Stimulated activated CD4-positive, alpha-beta T cell treated with anti-CD3 and anti-CD28 coated beads, Interleukin-4, amount 100 ng/mL, for 4 hours (primary cell): ENCODE measurements around the gene TRIM32.
"Not testable (repeated sequence)": the region's sequence is repeated elsewhere in the genome, so short reads cannot be mapped to it uniquely, and the experiment has no call there.

Experiments used
- DNase-seq, 2 experiments: peaks; one replicate each; pipeline ENCODE4 v3.0.0-alpha.2; 2020

The TRIM32 gene

GRCh38 chr9:116683535-116683934, 3.6 kb upstream of the TRIM32 start:
- DNase-seq: no peak

GRCh38 chr9:116685166-116685565, 1.9 kb upstream of the TRIM32 start:
- DNase-seq: no peak

- no peak for DNase-seq
These were observed 970 bp upstream of the TRIM32 start for GRCh38 chr9:116686135-116686534.

DNA sequence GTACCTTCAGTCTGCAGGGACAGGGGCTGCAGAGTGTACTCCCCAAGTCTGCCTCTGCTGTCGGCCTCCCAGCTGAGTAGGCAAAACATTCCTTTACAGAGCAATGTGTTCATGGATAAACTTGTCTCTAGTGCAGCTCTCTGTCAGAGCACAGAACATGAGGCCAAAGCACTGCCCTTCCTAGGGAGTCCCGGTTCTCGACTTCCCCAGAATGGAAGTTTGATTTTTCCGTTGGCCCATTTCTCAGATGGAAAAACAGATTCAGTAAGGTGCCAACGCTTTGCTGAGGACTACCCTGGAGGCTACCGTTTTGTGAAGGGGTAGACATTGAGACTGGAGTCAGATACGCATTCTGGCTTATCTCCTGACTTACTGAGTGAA, 422 bp upstream of the TRIM32 start:
- no peak for DNase-seq

DNA sequence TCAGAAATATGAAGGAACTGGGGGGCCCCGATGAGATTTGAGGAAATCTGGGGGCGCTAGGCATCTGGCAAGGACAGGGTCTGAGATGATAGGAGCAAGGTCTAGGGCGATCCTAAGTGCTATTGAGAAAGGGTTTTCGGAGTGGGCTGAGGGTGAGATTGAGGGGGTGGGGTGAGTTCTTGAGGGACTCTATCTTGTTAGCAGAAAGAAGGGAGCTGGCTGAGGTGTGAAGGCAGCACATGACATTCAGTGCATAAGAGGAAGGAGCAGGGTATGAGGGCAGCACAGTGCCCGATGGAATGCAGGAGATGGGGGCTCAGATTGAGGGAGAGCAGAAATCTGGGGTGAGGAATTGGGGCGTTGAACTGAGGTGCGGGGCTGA, 640 bp downstream of the TRIM32 start:
- peak in 1 of 2 experiments; percentile 5 for DNase-seq

DNA sequence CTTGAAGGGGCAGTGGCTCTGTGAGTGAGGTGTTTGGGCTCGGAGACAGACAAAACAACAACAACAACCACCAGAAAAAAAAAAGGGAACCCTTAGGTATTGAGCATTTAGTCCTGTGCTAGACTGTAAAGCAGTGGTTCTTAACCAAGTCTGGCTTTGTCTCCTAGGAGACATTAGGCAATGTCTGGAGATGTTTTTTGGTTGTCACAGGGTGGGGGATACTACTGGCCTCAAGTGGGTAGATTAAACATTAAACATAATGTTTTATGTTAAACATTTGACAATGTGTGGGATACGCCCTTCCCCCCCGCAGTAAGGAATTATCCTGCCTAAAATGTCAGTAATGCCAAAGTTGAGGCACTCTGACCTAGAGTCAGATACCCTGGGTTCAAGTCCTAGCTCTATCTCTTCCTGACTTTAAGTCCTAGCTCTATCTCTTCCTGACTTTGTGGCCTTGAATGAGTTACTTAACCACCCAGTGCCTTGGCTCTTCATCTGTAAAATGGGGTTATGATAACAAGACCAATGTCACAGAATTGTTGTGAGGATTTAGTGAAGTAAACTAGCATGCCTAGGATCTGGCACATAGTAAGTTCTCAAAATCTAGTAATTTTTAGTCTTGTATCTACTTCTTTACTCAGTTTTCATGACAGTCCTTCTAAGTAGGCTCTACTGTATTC, 1.8 kb downstream of the TRIM32 start:
- DNase-seq: no peak

GRCh38 chr9:116689486-116690032, 2.5 kb downstream of the TRIM32 start:
- no peak for DNase-seq

GRCh38 chr9:116690805-116691204, 3.7 kb downstream of the TRIM32 start:
- not testable (repeated sequence) for DNase-seq

DNA sequence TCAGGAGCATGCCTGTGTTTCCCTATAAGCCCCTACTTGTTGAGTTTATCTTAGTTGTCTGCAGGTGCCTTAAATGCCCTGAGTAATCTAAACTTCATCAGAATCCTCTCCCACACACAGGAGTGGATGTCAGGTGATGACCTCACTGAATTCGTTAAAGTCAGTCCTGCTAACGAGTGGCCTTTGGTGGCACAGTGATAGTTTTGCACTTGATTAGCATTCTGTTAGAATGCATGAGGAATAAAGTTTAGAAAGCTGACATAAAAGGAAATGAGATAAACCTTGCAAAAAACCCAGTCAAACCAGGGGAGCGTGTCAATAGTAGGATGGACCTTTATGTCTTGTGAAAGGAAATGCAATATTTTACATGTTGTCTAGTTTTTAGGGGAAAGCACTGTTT, 4.5 kb downstream of the TRIM32 start:
- no peak for DNase-seq

DNA sequence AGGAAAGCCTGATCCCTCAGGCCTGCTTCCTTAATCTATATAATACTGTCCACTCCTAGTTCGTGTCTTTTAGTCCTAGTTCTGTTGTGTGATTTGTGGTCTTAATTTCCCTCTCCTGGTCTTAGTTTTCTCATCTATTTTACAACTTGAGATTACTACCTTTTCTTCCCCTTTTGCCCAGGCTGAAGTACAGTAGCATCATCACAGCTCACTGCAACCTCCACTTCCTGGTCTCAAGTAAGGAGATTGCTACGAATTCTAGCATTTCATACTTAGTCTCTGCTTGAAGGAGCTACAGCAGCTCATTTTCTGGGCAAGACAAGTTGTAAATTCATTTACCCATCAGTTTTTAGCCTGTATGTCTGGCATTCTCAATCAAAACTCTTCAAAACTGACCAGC, 5.5 kb downstream of the TRIM32 start:
- no peak for DNase-seq

DNA sequence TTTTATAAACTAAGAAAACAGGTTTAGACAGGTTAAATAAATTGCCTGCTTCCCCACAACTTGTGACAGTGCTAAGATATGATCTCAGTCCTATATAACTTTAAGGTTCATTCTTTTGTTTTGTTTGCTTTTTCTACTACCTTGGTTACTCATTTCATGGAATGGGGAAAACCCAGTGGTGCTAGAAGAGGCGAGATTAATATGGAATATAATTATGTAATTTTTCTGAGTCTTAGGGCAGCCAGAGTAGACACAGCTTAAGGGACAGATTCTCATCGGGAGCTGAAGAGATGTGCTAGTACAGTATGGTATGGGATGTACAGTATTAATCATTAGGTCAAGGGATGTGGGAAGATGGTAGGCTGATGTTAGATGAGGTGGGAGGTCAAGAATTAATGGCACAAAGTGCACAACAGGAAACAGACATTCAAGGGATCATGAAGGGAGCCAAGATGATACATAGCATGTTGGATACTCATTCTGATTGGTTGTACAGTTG, 6.2 kb downstream of the TRIM32 start:
- no peak for DNase-seq

DNA sequence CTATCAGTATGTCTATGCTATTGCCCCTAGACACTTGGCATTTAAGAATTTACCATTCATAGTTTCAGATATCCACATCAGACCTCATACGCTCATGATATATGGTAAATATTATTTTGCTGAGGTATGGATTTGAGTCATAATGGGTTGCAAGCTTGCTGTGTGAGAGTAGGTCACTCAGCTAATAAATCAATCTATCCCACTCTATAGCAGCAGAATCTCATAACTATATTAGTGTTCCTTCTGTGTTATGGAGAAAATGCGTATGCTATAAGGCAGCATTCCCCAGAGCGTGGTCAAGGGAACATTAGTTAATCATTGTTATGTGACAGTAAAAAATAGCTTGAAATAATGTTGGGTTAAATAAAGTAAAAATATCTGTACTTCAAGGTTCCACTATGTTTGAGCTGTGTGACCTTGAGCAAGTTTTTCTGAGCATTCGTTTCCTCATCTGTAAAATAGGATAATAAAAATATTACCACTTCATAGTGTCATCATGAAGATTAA, 7.7 kb downstream of the TRIM32 start:
- no peak for DNase-seq

DNA sequence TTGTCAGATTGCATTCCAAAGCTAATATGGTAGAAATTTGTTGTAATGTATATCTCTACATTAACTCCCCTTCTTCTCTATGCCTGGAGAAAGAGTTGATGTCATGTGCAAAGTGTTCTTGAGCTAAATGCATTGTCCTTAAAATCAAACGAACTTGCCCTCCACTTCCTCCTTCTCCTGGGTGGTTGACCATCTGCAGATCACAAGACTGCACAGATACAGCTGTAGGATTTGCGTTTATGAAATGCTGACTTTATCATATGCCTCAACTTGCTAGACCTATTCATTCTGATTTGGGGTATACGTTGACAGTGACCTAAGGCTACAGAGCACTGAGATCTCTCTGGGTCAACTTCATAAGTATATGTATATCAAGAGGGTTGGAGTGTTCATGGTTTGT, 8.3 kb downstream of the TRIM32 start:
- no peak for DNase-seq

- DNase-seq: no peak
These were observed 10.3 kb downstream of the TRIM32 start for GRCh38 chr9:116697362-116697761.

- DNase-seq: no peak
These were observed 10.8 kb downstream of the TRIM32 start for GRCh38 chr9:116697887-116698286.

DNA sequence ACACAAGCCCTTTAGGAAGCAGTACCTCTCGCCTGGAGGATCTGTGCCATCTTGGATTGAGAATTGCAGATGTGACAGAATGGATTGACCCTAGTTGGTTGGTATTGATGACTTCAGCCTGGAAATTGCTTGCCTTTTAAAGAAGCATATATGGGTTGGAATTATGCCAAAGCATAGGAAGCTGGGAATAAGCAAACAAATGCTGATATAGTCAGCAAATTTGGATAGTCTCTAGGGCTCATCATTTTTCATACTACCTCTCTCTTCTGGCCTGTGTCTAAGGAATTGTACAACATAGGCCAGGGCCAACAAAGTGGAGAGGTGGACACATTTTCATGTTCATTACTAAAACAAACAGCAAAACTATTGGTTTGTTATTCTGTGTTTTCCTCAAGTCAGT, 13.2 kb downstream of the TRIM32 start:
- no peak for DNase-seq

- no peak for DNase-seq
These were observed 14.1 kb downstream of the TRIM32 start for GRCh38 chr9:116700882-116701865.

DNA sequence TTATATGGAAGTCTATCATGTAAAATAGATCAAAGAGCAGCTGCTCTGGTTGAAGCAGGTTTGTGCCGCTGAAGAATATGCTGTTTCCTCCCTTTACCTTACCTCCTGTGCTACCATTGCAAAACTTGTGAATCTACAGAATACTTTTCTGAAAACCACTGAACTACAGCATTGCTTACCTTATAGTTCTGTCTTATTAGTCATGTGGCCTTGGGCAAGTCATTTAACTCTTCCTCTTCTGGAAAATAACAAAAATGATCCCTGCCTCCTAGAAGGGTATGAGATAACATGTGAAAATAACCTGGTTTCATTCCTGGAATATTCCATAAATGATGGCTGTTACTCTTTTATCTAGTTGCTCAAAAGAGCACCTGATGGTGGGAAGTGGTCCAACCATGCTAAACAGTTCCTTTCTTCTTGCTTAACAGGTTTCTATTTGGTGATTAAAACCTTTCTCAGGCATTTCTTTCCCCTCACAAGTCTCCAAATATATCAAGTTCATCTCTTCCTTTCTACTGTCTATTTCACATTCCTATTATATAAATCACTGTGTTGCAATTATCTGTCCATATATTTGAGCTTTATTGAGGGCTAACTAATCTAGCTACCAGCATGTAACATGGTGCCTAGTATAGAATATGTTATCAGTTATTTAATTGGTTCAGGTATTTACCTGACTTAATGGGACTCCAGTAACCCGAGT, 15.0 kb downstream of the TRIM32 start:
- no peak for DNase-seq

GRCh38 chr9:116703634-116704033, 16.5 kb downstream of the TRIM32 start:
- DNase-seq: no peak

GRCh38 chr9:116704470-116704869, 17.4 kb downstream of the TRIM32 start:
- no peak for DNase-seq

- no peak for DNase-seq
These were observed 18.4 kb downstream of the TRIM32 start for GRCh38 chr9:116705531-116705930.

DNA sequence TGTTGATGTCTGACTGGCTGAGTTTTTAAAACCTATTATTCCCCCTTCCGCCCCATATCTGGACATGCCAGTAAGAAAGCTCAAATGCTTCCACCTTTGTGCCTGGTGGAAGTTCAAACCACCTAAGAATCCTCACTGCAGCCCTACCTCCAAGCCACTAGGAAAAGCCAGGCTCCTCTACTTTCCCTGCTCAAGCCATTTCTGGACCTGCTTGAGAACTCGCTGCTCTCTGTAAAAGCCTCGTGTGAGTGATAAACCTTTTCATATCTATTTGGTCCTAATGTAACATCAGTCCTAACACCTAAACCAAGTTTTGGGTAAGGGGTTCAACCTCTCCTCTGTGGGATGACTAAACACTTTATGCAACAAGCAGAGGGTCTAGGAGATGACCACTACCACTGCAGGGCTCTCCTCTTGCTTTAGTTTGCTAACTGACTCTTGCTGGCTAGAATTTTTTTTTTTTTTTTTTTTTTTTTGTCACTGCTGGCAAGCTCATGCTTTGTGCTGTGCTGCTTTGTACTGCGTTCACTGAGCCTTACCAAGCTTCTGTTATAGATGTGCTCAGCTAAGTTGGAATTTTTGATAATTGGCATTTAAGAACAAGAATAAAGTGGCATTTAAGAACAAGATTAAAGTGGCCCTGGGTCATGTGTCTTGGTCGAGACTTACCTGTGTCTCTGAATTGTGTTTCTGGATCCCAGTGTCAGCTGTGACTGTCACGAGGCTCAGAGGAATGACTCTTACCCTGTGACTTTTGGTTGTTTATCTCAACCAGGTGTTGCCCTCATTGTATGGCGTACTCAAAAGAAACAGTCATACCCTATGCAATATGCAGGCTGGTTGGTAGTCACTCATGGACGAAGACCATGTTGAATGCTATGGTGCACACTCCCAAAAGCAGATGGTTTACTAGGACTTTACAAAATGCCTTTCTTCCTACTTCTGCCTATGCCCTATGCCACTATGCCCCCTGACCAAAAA, 19.5 kb downstream of the TRIM32 start:
- no peak for DNase-seq
